ENCODE data around the gene LYSMD2. TPM values are rescaled to one million over a fixed set of nuclear protein-coding genes. Genes with fewer than 3 reads are reported as not detected.

The LYSMD2 gene
- total RNA-seq, 4 donors from 2014 or later: 8.9 to 18.0 (median 13.8) TPM

- Histone ChIP-seq H3K4me3 (replicated peaks in 1 of 3) (no peak overlapping the region), H3K4me1 (peaks cover 9 to 15% of the 10 kb centered on the region in 2 donors), H3K36me3 (no peaks in the 10 kb centered on the region), H3K27me3 (no peaks in the 10 kb centered on the region), H3K9me3 (no peaks in the 10 kb centered on the region), H3K27ac (no peak overlapping the region)
- intact Hi-C loops (cut with DNase I): no loop called here
- WGBS, 2 donors: 81 to 86% methylated on average over 3 of the region's 3 CpGs
- TF ChIP-seq POLR2A (IDR thresholded peaks at IDR 0.05): no peak
- no peak for TF ChIP-seq CTCF (IDR thresholded peaks at IDR 0.05)
- no peak for DNase-seq
Measured at GRCh38 chr15:51736069-51736468, 1.4 kb downstream of the LYSMD2 start.

GRCh38 chr15:51735228-51736010 is 2.0 kb downstream of the LYSMD2 start:
- Histone ChIP-seq H3K27me3 (no peaks in the 10 kb centered on the region), H3K27ac (no peak overlapping the region), H3K9me3 (no peaks in the 10 kb centered on the region), H3K4me1 (peaks cover 9 to 15% of the 10 kb centered on the region in 2 donors), H3K36me3 (no peaks in the 10 kb centered on the region), H3K4me3 (replicated peaks in 1 of 3) (no peak overlapping the region)
- WGBS, 2 donors: 76 to 79% methylated on average over 5 of the region's 5 CpGs
- intact Hi-C loops (cut with DNase I): no loop called here
- TF ChIP-seq CTCF (IDR thresholded peaks at IDR 0.05) (no peak), POLR2A (IDR thresholded peaks at IDR 0.05) (no peak)
- no peak for DNase-seq

GRCh38 chr15:51732646-51733045 is 4.8 kb downstream of the LYSMD2 start:
- 81 to 89% methylated on average over 2 of the region's 2 CpGs for WGBS, 2 donors
- H3K27ac ChIP-seq: peak overlapping the region in 2 of 3 donors; percentile 50 to 67
- intact Hi-C loops (cut with DNase I): no loop called here

GRCh38 chr15:51731549-51732267 is 5.7 kb downstream of the LYSMD2 start:
- no peak for DNase-seq
- H3K27ac ChIP-seq: peak overlapping the region; percentile 18 to 67 (median 50)
- intact Hi-C loops (cut with DNase I): no loop called here
- no peaks in the 10 kb centered on the region for H3K36me3 ChIP-seq
- TF ChIP-seq POLR2A (IDR thresholded peaks at IDR 0.05) (no peak), CTCF (IDR thresholded peaks at IDR 0.05) (no peak)
- no peaks in the 10 kb centered on the region for H3K27me3 ChIP-seq
- no peak overlapping the region for H3K4me3 ChIP-seq (replicated peaks in 1 of 3)
- 55 to 69% methylated on average over 5 of the region's 5 CpGs for WGBS, 2 donors
- no peaks in the 10 kb centered on the region for H3K9me3 ChIP-seq
- H3K4me1 ChIP-seq: peaks cover 7 to 17% of the 10 kb centered on the region in 2 donors

More at GRCh38 chr15:51732646-51733045, 4.8 kb downstream of the LYSMD2 start:
- Histone ChIP-seq H3K36me3 (no peaks in the 10 kb centered on the region), H3K4me1 (peaks cover 9 to 15% of the 10 kb centered on the region in 2 donors), H3K4me3 (replicated peaks in 1 of 3) (no peak overlapping the region), H3K27me3 (no peaks in the 10 kb centered on the region), H3K9me3 (no peaks in the 10 kb centered on the region)
- no peak for DNase-seq
- TF ChIP-seq POLR2A (IDR thresholded peaks at IDR 0.05): no peak
- TF ChIP-seq CTCF (IDR thresholded peaks at IDR 0.05): no peak

Data from thyroid gland (tissue), 4 donors.